WERI-Rb-1 (cell line): ENCODE data around the gene SIGLECL1.
"Not testable (repeated sequence)": the region's sequence is repeated elsewhere in the genome, so short reads cannot be mapped to it uniquely, and the experiment has no call there.

Experiments used
- DNase-seq: peaks from one replicate; pipeline ENCODE4 v3.0.0-alpha.2; 2020
- H3K27ac ChIP-seq: fragments of 250-450 bp; sonication (Bioruptor Pico); 2 replicates; pipeline ENCODE4 v1.5.1; 2020; ENCODE audit warnings: mild to moderate bottlenecking, moderate library complexity
- H3K27me3 ChIP-seq: fragments of 250-450 bp; sonication (Bioruptor Pico); 2 replicates; pipeline ENCODE4 v1.5.1; 2021; ENCODE audit warnings: mild to moderate bottlenecking, low read depth, moderate library complexity; ENCODE audit not compliant: insufficient read depth, severe bottlenecking
- H3K36me3 ChIP-seq: fragments of 250-450 bp; sonication (Bioruptor Pico); 2 replicates; pipeline ENCODE4 v1.5.1; 2020; ENCODE audit warnings: mild to moderate bottlenecking, moderate library complexity
- H3K4me3 ChIP-seq: 2 replicates; pipeline ENCODE4 v1.5.1; 2011; ENCODE audit warnings: low read depth, mild to moderate bottlenecking, control low read depth, low read length
- H3K9me3 ChIP-seq: fragments of 250-450 bp; sonication (Bioruptor Pico); 2 replicates; pipeline ENCODE4 v1.5.1; 2021; ENCODE audit warnings: mild to moderate bottlenecking, moderate library complexity; ENCODE audit not compliant: severe bottlenecking
- CTCF ChIP-seq: IDR thresholded peaks from 2 replicates; pipeline ENCODE4 v1.5.1; 2011; ENCODE audit warnings: low read depth, mild to moderate bottlenecking, control low read depth, inconsistent platforms, low read length

Gene SIGLECL1

DNA sequence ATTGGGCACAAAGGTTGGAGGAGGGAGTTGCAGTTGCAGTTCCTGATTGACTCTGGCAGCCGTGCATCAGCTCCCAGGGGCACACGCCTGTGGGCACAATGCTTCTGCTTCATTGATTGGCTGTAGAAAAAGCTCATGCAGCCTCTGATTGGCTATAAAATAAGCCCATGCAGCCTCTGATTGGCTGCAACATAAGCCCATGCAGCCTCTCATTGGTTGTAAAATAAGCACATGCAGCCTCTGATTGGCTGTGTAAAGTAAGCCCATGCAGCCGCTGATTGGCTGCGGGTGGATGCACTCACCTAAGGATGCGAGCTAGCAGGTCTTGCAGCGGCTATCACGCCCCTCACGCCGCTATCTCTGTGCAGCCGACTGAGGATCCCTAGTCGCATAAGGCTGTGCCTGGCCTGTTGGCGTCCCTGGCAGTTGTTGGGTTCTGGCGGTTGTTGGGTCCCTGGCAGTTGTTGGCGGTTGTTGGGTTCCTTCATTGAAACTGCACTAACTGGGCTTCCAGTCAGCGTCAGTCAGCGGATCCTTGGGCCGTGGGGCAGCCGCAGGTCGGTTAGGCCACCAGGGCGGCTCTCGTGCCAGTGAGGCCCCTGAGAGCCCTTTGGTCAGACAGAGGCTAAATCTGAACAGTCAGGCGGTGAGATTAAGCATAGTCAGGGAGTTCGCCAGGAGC, at the start of gene SIGLECL1:
Gene SIGLECL1, plus strand, starts transcription at position 295 of the 682 bp plus-strand sequence. CDS start 12,993 bp downstream, outside the sequence.
- Histone ChIP-seq H3K4me3 (no peak within 1 kb of the TSS), H3K27ac (no peak within 1 kb of the TSS), H3K9me3 (peaks cover 8% of the 10 kb centered on the region), H3K27me3 (peaks cover 93% of the 10 kb centered on the region), H3K36me3 (no peaks in the 10 kb centered on the region)
- TF ChIP-seq CTCF: no peak
- DNase-seq: no peak

GRCh38 chr19:51201712-51202111, 49.2 kb upstream of the SIGLECL1 start:
- Histone ChIP-seq H3K9me3 (no peaks in the 10 kb centered on the region), H3K36me3 (no peaks in the 10 kb centered on the region), H3K4me3 (no peak overlapping the region), H3K27ac (no peak overlapping the region), H3K27me3 (peaks cover 89% of the 10 kb centered on the region)
- DNase-seq: no peak
- TF ChIP-seq CTCF: no peak

DNA sequence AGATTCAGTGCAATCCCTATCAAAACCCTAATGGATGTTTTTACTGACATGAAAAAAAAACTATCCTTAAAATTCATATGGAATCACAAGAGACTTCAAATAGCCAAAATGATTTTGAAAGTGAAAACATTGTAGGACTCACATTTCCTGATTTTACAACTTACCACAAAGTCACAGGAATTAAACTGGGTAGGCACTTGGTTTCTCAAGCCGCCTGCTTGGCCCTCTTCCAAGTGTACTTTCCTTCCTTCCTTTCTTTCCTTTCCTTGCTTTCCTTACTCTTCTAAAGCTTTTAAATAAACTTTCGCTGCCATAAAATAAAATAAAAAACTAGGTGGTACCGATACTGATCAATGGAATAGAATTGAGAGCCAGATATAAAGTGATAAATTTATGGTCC, 47.0 kb upstream of the SIGLECL1 start:
- TF ChIP-seq CTCF: no peak
- Histone ChIP-seq H3K27ac (no peak overlapping the region), H3K27me3 (peaks cover 91% of the 10 kb centered on the region), H3K9me3 (no peaks in the 10 kb centered on the region), H3K36me3 (no peaks in the 10 kb centered on the region), H3K4me3 (no peak overlapping the region)
- no peak for DNase-seq

- TF ChIP-seq CTCF: no peak
- no peak overlapping the region for H3K27ac ChIP-seq
- H3K27me3 ChIP-seq: peaks cover 92% of the 10 kb centered on the region
- no peaks in the 10 kb centered on the region for H3K36me3 ChIP-seq
- H3K9me3 ChIP-seq: no peaks in the 10 kb centered on the region
- no peak for DNase-seq
- H3K4me3 ChIP-seq: no peak overlapping the region
These were observed 46.6 kb upstream of the SIGLECL1 start for GRCh38 chr19:51204321-51204720.

GRCh38 chr19:51207747-51208146, 43.1 kb upstream of the SIGLECL1 start:
- Histone ChIP-seq H3K27me3 (peaks cover 89% of the 10 kb centered on the region), H3K36me3 (no peaks in the 10 kb centered on the region), H3K4me3 (no peak overlapping the region), H3K9me3 (no peaks in the 10 kb centered on the region), H3K27ac (no peak overlapping the region)
- no peak for DNase-seq
- TF ChIP-seq CTCF: no peak

DNA sequence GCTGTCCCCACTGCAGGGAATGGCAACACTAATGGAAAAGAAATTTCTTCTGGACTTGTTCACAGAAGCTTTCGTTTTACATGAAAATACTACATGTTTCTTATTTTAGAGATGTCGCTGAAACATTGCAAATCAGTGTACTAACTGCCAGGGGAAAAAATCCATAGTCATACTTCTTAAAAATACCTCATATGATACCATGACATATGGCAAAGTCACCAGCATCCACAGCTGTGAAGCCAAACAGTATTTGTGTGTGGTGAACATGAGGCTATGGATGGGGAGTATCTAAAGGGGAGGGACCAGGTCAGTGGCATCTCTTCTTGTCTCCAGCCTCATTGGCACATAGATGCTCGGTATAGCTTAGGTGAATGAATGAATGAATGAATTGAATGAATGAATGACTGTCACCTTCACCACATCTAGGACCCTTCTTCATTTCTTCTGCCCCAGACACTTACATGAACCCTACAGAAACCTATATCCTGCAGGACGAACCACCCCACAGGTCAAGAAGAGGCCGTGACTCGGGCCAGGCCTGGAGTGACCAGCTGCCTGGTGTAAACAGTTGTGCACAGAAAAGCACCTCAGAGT, 40.6 kb upstream of the SIGLECL1 start:
- no peak for DNase-seq
- no peak for TF ChIP-seq CTCF
- H3K27ac ChIP-seq: no peak overlapping the region
- peaks cover 79% of the 10 kb centered on the region for H3K27me3 ChIP-seq
- H3K4me3 ChIP-seq: no peak overlapping the region
- no peaks in the 10 kb centered on the region for H3K9me3 ChIP-seq
- H3K36me3 ChIP-seq: no peaks in the 10 kb centered on the region

DNA sequence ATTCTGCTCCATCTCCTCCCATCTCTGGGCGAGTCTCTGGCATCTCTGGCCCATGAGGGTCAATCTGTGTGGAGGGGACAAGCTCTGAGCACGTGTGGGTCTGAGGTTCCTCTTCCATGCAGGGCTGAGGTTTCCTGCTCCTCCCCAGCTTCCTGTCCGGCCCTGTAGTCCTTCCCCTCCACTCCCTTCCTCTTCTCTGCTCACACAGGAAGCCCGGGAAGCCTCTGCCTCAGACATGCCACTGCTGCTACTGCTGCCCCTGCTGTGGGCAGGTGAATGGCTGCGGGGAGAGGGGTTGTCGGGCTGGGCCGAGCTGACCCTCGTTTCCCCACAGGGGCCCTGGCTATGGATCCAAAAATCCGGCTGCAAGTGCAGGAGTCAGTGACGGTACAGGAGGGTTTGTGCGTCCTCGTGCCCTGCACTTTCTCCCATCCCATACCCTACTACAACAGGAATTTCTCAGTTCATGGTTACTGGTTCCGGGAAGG, 40.0 kb upstream of the SIGLECL1 start:
- peaks cover 79% of the 10 kb centered on the region for H3K27me3 ChIP-seq
- not testable (repeated sequence) for H3K4me3 ChIP-seq, H3K36me3 ChIP-seq, H3K9me3 ChIP-seq, H3K27ac ChIP-seq, DNase-seq
